Skeletal muscle cell (primary cell): ENCODE results near the gene OCLN.
"Not testable (repeated sequence)": the region's sequence is repeated elsewhere in the genome, so short reads cannot be mapped to it uniquely, and the experiment has no call there.

Experiments used
- DNase-seq: peaks from one replicate; pipeline ENCODE4 v3.0.0-alpha.2; 2010; ENCODE audit warnings: low read depth
- H3K4me3 ChIP-seq: 2 replicates; pipeline ENCODE4 v1.5.1; 2011; ENCODE audit warnings: low read depth, mild to moderate bottlenecking, control low read depth, low read length, moderate library complexity

OCLN gene

GRCh38 chr5:69485471-69485870, 7.1 kb upstream of the OCLN start:
- no peak for DNase-seq

GRCh38 chr5:69489246-69489645, 3.3 kb upstream of the OCLN start:
- DNase-seq = no peak
- no peak overlapping the region for H3K4me3 ChIP-seq

More at GRCh38 chr5:69485471-69485870, 7.1 kb upstream of the OCLN start:
- H3K4me3 ChIP-seq = no peak overlapping the region

DNA sequence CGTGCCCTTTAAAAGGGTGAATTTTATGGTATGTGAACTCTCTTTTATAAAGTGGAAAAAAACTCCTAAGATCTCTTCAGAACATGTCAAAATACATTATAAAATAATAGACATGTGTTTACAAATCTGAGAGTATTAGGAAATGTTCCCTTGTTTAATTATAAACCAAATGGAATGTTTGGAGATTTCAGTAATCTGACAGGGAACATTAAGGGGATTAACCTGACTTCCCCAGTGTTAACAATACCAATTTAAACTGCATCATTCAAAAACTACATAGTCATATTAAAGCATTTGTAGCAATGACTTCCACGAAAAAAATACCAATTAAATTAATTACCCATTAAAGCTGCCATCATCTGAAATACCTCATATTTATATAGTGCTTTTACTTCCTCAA, 1.6 kb upstream of the OCLN start:
- H3K4me3 ChIP-seq = no peak overlapping the region
- DNase-seq = no peak

GRCh38 chr5:69491838-69492390, 676 bp upstream of the OCLN start:
- no peak for DNase-seq
- peak overlapping the region; percentile 55 for H3K4me3 ChIP-seq

DNA sequence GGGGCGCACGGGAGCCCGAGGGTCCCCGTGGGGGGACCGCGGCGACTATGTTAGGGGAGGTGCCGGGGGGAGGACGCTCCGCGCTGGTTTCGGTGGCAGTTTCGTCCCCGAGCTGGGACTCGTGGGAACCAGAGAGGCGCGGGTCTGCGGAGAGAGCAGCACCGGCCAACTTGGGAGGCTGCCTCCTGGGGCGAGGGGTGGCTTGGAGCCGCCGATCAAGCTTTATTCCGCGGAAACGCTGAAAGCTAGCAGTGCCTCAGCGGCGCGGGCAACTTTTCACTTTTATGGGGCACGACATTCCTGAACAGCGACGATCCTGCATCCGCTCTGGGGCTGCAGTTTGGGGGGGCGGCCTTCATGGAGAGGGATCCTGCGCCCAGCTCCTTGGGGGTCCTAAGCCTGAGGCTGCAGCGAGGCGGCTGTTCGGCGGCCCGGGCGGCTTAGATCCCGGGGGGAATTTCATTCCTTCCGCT, 369 bp downstream of the OCLN start:
- peak overlapping the region; percentile 55 for H3K4me3 ChIP-seq
- DNase-seq = no peak

- no peak for DNase-seq
- H3K4me3 ChIP-seq = peak overlapping the region; percentile 55
Measured at GRCh38 chr5:69493396-69494133, 975 bp downstream of the OCLN start.

GRCh38 chr5:69494452-69494851, 1.9 kb downstream of the OCLN start:
- DNase-seq = no peak
- no peak overlapping the region for H3K4me3 ChIP-seq

- no peak overlapping the region for H3K4me3 ChIP-seq
- no peak for DNase-seq
Measured at GRCh38 chr5:69497006-69497520, 4.5 kb downstream of the OCLN start.

DNA sequence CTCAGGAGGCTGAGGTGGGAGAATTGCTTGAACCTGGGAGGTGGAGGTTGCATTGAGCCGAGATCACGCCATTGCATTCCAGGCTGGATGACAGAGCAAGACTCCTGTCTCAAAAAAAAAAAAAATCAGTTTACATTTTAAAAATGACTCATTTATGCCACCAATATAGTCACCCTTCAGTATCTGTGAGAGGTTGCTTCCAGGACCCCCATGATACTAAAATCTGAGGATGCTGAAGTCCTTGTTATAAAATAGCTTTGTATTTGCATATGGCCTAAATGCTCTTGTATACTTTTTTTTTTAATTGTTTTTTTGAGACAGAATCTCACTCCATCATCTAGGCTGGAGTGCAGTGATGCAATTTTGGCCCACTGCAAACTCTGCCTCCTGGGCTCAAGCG, 5.8 kb downstream of the OCLN start:
- no peak for DNase-seq
- no peak overlapping the region for H3K4me3 ChIP-seq

GRCh38 chr5:69502367-69502766, 9.8 kb downstream of the OCLN start:
- H3K4me3 ChIP-seq = no peak overlapping the region
- DNase-seq = no peak

DNA sequence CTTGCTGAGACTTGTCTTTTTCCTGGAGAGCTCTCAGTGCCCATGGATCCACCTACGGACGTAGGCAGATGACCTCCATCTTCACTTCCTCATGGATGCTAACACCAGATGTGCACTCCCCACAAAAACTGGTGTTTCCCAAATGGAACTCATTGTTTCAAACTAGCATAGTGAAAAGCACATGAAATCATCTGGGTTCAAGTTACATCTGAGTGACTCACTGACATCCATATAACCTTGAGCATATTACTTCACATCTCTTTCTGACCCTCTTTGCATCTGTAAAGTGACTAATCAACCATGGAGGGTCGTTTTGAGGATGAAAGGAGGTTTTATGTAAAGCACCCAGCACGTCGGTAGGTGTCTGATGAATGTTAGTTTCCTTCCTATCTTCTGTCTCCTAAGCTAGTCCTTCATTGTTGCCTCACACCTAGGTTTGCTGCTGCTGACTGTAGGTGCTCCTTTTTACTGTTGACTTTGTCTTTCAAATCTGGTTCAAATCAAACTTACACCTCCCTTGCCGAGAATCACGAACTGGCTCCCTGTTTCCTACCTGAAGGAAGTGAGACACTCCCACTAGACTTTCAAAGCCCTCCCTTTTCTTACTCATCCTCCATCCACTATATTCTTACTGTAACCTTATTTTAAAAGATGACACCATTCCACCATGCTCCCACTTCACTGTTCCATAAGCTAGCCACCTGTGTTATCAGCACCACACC, 10.3 kb downstream of the OCLN start:
- no peak for DNase-seq
- no peak overlapping the region for H3K4me3 ChIP-seq

DNA sequence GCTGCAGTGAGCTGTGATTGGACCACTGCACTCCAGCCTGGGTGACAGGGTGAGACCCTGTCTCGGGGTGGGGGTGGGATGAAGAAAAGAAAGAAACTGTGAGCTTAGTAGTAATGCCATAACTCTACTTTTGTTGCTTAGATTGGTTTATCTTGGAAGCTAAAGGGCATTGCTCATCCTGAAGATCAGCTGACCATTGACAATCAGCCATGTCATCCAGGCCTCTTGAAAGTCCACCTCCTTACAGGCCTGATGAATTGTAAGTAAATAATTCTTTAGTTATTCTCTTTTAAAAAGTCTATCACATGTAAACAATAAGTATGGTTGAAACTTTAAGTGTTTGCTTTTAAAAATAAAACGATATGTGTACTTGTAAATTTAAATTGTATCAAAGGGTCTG, 11.4 kb downstream of the OCLN start:
- no peak for DNase-seq
- H3K4me3 ChIP-seq = no peak overlapping the region

DNA sequence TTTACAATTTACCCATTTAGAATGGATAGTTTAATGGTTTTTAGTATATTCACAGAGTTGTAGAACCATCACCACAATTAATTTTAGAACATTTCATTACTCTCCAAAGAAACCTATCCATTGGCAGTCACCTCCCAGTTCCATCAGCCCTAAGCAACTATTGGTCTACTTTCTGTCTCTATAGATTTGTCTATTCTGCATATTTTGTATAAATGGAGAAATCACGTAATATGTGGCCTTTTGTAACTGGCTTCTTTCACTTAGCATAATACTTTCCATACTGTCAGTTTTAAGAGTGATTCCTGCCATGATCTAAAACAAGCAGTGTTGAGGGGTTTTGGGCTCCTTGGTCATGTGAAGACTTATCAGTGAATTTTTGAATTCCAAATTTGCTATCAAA, 12.7 kb downstream of the OCLN start:
- no peak for DNase-seq
- no peak overlapping the region for H3K4me3 ChIP-seq

- DNase-seq = no peak
Measured at GRCh38 chr5:69509212-69509611, 16.6 kb downstream of the OCLN start.

DNA sequence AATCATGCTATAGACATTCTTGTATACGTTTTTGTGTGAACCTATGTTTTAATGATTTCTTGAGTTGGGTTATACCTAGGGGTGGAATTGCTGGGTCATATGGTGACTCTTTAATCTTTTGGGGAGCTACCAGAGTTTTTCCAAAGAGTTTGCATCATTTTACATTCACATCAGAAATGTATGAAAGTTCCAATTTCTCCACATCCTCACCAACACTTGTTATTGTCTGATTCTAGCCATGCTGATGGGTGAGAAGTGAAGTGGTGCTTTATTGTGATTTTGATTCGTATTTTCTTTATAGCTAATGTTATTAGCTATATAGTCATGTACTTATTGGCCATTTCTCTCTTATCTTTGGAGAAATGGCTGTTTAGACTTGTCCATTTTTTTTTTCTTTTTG, 18.1 kb downstream of the OCLN start:
- DNase-seq = no peak
- no peak overlapping the region for H3K4me3 ChIP-seq

More at GRCh38 chr5:69509212-69509611, 16.6 kb downstream of the OCLN start:
- no peak overlapping the region for H3K4me3 ChIP-seq

DNA sequence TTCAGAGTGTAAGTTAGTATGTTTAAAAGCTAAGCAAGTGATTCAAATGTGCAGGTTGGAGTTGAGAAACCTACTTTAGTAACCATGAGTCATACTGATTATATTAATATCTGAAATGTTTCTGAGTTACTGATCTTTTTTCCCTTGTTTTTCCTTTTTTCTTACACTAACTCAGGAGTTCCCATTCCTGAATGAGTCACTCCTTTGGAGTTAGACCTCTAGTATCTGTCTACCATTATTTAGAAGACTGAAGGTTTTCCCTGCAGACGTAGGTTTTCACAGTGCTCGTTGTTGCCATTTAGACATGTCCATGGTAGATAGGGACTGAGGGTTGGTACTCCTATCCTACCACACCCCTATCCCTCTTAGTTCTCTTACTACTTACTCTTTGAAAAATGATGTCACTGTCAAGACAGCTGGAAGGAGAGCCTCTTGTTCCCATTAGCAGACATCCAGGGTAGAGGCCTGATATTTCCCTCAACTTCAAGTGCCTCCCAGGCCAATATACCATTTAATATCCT, 20.2 kb downstream of the OCLN start:
- no peak for DNase-seq
- H3K4me3 ChIP-seq = no peak overlapping the region

DNA sequence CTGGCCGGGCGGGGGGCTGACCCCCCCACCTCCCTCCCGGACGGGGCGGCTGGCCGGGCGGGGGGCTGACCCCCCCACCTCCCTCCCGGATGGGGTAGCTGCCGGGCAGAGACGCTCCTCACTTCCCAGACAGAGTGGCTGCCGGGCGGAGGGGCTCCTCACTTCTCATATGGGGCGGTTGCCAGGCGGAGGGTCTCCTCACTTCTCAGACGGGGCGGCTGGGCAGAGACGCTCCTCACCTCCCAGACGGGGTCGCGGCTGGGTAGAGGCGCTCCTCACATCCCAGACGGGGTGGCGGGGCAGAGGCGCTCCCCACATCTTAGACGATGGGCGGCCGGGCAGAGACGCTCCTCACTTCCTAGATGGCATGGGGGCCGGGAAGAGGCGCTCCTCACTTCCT, 23.0 kb downstream of the OCLN start:
- not testable (repeated sequence) for DNase-seq, H3K4me3 ChIP-seq

GRCh38 chr5:69516769-69517168, 24.2 kb downstream of the OCLN start:
- H3K4me3 ChIP-seq = no peak overlapping the region
- DNase-seq = no peak

DNA sequence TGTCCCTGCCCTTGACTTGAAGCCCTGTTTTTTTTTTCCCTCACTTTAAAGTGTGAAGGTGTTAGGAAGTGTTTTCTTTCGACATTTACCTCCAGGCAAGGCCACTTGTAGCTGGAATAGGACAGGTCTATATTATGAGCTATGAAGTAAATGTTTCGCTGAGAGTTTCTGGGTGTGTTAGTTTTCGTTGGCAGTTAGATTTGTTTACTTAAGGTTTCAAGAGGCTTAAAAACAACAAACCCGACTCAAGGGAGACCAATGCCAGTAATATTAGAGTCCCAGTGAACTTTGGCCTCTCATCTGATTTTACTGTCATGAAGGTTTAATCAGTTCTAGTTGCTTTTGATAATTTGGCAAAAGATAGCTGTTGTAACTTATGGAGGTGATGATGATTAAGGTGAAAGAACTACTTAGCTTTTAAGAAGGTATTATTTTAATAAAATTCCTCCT, 25.2 kb downstream of the OCLN start:
- no peak overlapping the region for H3K4me3 ChIP-seq
- DNase-seq = no peak

DNA sequence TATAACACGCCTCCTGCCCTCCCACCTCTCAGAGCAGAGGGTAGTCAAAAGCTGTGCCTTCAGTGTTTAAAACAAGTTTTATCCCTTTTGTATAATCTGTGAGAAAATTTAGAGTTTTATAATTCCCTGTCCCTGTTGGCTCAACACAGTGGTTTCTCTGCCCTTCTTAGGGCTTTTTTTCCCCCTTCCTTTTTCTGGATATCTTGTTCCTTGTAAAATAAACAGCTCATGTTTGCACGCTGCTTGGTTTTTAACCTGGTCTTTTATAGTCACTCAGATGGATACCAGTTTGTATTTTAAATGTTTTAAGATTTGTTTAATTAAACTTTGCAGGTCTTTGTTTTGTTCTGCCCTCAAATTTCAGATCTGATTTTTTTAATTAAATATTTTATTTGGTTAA, 26.7 kb downstream of the OCLN start:
- DNase-seq = no peak

More for the DNA sequence above, 26.7 kb downstream of the OCLN start:
- H3K4me3 ChIP-seq = no peak overlapping the region
